ENCODE results near the gene TCFL5.

DNA sequence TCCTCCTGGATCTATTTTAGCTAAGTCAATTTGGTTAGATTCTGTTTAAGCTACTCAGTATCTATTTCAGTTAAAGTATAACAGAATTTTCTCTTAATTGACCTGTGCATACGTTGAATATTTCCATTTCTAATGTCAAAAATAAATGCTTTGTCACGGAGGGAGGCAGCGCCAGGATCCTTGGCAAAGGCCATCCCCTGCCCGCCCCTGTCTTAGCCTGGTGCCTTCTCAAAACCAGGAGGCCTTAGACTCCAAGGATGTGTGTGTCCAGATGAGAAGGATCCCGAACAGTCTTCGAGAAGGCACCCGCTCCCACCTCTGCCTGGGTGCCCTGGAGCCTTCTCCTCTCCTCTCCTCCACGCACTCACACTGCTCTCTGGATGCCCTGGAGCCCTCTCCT is 22.4 kb downstream of the TCFL5 start:
- TF ChIP-seq, protein P1, sequence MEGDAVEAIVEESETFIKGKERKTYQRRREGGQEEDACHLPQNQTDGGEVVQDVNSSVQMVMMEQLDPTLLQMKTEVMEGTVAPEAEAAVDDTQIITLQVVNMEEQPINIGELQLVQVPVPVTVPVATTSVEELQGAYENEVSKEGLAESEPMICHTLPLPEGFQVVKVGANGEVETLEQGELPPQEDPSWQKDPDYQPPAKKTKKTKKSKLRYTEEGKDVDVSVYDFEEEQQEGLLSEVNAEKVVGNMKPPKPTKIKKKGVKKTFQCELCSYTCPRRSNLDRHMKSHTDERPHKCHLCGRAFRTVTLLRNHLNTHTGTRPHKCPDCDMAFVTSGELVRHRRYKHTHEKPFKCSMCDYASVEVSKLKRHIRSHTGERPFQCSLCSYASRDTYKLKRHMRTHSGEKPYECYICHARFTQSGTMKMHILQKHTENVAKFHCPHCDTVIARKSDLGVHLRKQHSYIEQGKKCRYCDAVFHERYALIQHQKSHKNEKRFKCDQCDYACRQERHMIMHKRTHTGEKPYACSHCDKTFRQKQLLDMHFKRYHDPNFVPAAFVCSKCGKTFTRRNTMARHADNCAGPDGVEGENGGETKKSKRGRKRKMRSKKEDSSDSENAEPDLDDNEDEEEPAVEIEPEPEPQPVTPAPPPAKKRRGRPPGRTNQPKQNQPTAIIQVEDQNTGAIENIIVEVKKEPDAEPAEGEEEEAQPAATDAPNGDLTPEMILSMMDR (IDR thresholded peaks at IDR 0.05; ENCODE audit: low read length), result no peak
- TF ChIP-seq EZH2 (optimal IDR thresholded peaks at IDR 0.05; ENCODE audit: low read depth, low read length), result no peak
